Retinal pigment epithelial cell (primary cell): ENCODE results near the gene NELFA.
A peak's percentile ranks its signal among the peaks of the same experiment; 100 is the strongest.

Experiments
- DNase-seq: peaks from one replicate; pipeline ENCODE4 v3.0.0-alpha.2; 2010; ENCODE audit warnings: low read depth
- H3K4me3 ChIP-seq: 2 replicates; pipeline ENCODE4 v1.5.1; 2011; ENCODE audit warnings: mild to moderate bottlenecking, low read length, control low read depth, moderate library complexity
- TF ChIP-seq, protein P1 (sequence below): conservative IDR thresholded peaks from 2 replicates; pipeline ENCODE4 v1.5.1; 2011; ENCODE audit warnings: low read depth, low read length, control low read depth, inconsistent platforms

NELFA gene

DNA sequence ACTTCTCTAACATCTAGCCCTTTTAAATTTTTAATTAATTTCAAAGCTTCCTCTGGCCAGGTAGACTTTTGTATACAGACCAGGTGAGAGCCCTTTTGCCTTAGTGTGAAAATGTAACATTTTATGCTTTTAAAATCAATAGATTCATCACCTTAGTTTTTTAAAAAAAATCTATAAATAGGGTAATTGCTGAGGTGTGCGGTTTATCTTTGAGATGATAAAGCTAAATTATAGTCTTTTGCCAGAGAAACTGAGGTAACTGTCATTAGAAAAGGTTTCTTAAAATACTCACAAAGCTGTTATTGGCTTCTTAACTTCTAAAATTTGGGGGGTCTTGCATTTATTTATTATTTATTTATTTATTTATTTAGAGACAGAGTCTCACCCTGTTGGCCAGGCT lies 62.9 kb downstream of the NELFA start:
- TF ChIP-seq, protein P1, sequence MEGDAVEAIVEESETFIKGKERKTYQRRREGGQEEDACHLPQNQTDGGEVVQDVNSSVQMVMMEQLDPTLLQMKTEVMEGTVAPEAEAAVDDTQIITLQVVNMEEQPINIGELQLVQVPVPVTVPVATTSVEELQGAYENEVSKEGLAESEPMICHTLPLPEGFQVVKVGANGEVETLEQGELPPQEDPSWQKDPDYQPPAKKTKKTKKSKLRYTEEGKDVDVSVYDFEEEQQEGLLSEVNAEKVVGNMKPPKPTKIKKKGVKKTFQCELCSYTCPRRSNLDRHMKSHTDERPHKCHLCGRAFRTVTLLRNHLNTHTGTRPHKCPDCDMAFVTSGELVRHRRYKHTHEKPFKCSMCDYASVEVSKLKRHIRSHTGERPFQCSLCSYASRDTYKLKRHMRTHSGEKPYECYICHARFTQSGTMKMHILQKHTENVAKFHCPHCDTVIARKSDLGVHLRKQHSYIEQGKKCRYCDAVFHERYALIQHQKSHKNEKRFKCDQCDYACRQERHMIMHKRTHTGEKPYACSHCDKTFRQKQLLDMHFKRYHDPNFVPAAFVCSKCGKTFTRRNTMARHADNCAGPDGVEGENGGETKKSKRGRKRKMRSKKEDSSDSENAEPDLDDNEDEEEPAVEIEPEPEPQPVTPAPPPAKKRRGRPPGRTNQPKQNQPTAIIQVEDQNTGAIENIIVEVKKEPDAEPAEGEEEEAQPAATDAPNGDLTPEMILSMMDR = no peak
- DNase-seq = no peak
- no peak overlapping the region for H3K4me3 ChIP-seq

DNA sequence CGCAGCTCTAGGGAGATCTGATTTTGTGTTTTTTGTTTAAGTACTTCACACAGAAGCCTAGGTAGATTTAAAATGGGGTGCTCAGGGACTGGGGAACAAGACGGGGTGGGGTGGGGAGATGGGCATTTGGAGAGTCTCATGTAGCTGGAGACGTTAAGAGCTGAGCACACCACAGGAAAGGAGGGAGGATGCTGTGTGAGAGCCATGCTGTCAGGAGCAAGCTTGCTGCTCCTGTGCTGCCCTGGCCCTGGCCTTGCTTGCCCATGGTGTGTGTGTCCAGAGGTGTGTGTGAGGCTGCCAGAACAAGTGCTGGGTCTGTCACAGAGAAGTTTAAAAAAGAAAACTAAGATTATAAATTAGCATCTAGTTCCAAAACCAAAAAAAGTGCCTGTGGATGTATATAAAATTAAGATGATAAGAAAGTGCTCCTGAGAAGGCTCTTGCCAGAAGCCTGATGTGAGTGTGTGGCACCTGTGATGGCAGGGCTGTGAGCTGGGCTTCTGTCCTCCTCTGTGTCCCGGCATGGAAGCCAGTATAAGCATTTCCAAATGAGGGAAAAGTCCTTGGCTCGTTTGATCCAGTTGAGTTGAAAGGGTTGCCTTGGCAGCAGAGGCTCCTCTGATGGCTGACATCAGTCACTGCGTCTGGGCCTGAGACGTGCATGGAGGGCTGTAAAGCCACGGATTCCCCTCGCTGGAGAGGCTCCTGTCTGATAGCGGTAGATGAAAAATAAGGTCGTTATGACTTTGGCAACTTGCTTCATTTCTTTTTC lies 63.5 kb downstream of the NELFA start:
- DNase-seq = no peak
- TF ChIP-seq, protein P1 = no peak
- H3K4me3 ChIP-seq = no peak overlapping the region

DNA sequence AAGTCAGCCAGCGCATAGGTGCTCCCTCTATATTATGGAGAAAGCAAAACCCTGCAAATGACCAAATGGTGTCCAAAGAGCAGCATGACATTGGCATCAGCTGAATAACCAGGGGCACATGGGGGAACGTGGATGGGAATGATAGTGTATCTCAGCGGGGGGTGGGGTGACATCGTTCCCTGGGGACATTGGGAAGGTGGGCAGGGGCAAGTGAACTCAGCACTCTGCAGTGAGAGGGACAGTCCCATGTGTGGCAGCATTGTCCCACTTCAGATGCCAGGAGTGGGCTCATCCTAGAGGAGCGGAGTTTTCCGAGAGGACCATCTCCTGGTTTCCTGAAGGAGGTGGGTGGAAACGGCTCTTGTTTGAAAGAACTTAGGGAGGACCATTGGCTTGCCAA lies 64.8 kb downstream of the NELFA start:
- DNase-seq = no peak
- H3K4me3 ChIP-seq = no peak overlapping the region
- TF ChIP-seq, protein P1 = no peak

DNA sequence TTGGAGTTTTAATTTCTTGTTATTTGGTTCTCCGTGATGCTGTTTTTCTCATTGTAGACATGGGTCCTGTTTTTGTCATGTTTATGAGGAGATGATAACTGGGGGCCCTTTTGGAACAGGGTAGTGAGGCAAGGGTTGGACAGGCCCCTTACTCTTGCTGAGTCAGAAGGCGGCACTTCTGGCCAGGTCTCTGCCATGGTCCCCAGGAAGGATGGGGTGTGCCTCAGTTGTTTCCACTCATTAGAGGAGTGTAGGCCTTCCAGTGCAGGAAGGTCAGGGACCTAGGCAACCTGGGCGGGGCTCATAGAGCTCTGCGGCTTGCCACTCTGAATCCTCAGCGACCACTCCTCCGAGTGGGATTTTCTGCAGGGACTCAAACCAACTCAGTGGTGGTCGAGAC lies 68.2 kb downstream of the NELFA start:
- TF ChIP-seq, protein P1 = no peak
- no peak for DNase-seq
- no peak overlapping the region for H3K4me3 ChIP-seq

DNA sequence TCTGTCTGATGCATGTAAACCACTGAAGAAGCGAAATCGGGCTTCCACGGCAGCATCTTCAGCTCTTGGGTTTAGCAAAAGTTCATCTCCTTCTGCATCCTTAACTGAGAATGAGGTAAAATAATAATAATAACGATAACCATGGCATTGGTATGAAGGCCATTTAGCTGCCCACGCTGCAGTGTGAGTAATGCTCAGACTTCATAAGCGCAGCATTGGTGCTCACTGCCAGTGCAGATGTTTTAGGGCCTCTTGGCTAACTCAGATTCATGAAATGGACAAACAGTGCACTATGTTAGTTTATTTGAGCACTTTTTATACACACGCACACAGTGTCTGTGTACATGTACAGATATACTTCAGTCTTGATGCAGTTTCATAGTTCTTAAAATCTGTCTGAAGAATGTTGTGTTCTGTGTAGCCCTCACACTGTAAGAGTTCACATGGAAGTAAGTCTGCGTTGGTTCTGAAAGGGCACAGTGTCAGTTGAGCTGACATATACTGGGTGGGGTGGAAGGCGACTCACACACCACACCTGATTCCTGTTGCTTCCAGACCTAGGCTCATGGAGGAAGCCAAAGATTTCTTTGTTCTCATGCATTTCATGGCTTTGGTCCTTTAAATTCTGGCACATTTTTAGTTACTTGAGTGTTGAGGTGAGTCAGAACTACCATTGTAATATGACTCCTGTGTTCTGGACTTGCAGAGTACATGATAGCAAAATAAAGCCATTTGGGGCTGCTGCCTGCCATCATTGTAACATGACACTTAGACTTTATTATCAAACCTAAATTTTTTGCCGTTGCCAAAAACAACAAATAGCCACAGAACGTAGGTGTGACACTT lies 68.9 kb downstream of the NELFA start:
- DNase-seq = peak; percentile 54
- TF ChIP-seq, protein P1 = no peak
- no peak overlapping the region for H3K4me3 ChIP-seq

DNA sequence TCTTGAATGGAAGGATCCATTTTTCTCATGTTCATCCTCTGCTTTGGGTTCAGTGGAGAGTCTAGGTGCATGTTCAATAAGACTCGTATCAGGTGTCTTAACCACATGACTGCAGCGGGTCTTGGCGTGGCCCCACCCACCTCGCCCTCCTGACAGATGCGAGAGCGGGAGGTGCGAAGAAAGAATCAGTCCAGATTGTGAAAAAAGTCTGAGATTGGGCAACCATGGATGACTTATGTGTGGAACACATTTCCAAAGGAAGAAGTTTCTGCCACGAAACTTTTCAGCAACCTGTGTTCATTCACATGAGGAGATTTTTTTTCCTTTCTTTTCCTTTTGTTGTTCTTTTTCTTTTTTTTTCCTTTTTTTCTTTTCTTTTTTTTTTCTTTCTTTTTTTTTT lies 70.7 kb downstream of the NELFA start:
- no peak overlapping the region for H3K4me3 ChIP-seq
- TF ChIP-seq, protein P1 = no peak
- no peak for DNase-seq
